ENCODE results near the gene RAB21.
"Not testable (repeated sequence)": the region's sequence is repeated elsewhere in the genome, so short reads cannot be mapped to it uniquely, and the experiment has no call there.

RAB21 gene

GRCh38 chr12:71752891-71753290 lies 1.8 kb upstream of the RAB21 start:
- DNase-seq, result no peak

- peak; percentile 92 to 95 (median 93) for DNase-seq
Observed at GRCh38 chr12:71755146-71755892, 656 bp downstream of the RAB21 start.

GRCh38 chr12:71756054-71756690 lies 1.5 kb downstream of the RAB21 start:
- peak in 2 of 3 donors; percentile 10 to 35 for DNase-seq

- no peak for DNase-seq
Observed at GRCh38 chr12:71759941-71760340, 5.3 kb downstream of the RAB21 start.

GRCh38 chr12:71760471-71760870 lies 5.8 kb downstream of the RAB21 start:
- no peak for DNase-seq

- not testable (repeated sequence) for DNase-seq
Observed at GRCh38 chr12:71761354-71761753, 6.7 kb downstream of the RAB21 start.

- DNase-seq, result peak; percentile 52 to 69 (median 60)
Observed at GRCh38 chr12:71763677-71764379, 9.2 kb downstream of the RAB21 start.

GRCh38 chr12:71764587-71765321 lies 10.1 kb downstream of the RAB21 start:
- no peak for DNase-seq

- DNase-seq, result no peak
Observed at GRCh38 chr12:71766202-71766601, 11.5 kb downstream of the RAB21 start.

GRCh38 chr12:71767183-71767582 lies 12.5 kb downstream of the RAB21 start:
- DNase-seq, result no peak

GRCh38 chr12:71768900-71769299 lies 14.2 kb downstream of the RAB21 start:
- no peak for DNase-seq

- DNase-seq, result no peak
Observed at GRCh38 chr12:71771069-71771468, 16.4 kb downstream of the RAB21 start.

- peak in 2 of 3 donors; percentile 57 to 59 for DNase-seq
Observed at GRCh38 chr12:71772735-71773134, 18.1 kb downstream of the RAB21 start.

- DNase-seq, result peak; percentile 75 to 80 (median 78)
Observed at GRCh38 chr12:71780237-71780822, 25.7 kb downstream of the RAB21 start.

GRCh38 chr12:71782017-71782416 lies 27.4 kb downstream of the RAB21 start:
- peak; percentile 12 to 37 (median 32) for DNase-seq

- DNase-seq, result no peak
Observed at GRCh38 chr12:71786829-71787228, 32.2 kb downstream of the RAB21 start.

- DNase-seq, result peak in 1 of 3 donors; percentile 31
Observed at GRCh38 chr12:71787580-71787979, 32.9 kb downstream of the RAB21 start.

- peak in 2 of 3 donors; percentile 36 to 37 for DNase-seq
Observed at GRCh38 chr12:71790331-71790730, 35.7 kb downstream of the RAB21 start.

GRCh38 chr12:71791473-71792150 lies 36.9 kb downstream of the RAB21 start:
- DNase-seq, result no peak

GRCh38 chr12:71792599-71792998 lies 37.9 kb downstream of the RAB21 start:
- DNase-seq, result no peak

GRCh38 chr12:71795901-71796300 lies 41.2 kb downstream of the RAB21 start:
- no peak for DNase-seq

- DNase-seq, result no peak
Observed at GRCh38 chr12:71797531-71797930, 42.9 kb downstream of the RAB21 start.

Measured in suppressor macrophage treated with lipopolysaccharide for 1 hour (primary cell).